GM12864 (cell line): ENCODE results near the gene CAPN5.

Experiments
- DNase-seq: peaks from one replicate; pipeline ENCODE4 v3.0.0-alpha.2; 2011; ENCODE audit warnings: low read depth
- H3K4me3 ChIP-seq: 2 replicates; pipeline ENCODE4 v1.5.1; 2011; ENCODE audit warnings: mild to moderate bottlenecking, low read depth, low read length, control low read depth
- TF ChIP-seq, protein P1 (sequence below): IDR thresholded peaks from 2 replicates; pipeline ENCODE4 v1.5.1; 2011; ENCODE audit warnings: low read depth, mild to moderate bottlenecking, moderate library complexity, low read length, control low read depth, inconsistent platforms; ENCODE audit errors: missing control alignments

The CAPN5 gene

DNA sequence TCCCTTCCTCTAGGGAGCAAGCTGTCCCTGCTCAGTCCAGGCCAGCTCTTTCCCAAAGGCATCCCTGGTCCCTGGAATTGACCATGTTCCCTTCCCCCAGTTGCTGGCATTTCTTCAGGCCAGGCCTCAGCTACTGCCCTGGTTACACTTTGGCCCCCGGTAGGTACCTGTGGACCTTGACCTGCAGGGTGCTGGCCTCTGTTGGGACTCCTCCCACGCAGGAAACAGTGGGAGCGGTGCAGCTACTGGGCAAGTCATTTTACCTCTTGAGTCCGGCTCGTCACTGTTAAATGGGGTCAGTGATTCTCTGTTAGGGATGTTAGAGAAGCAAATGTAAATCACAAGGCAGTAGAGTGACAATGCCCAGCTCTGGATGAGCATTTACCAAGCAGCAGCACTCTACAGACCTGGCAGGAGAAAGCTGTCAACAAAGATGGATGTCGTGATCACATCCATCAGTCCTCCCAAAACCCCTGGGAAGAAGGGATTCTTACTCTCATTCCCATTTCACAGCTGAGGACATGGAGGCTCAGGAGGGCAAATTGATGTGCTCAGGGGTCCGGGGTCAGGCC lies 78.2 kb downstream of the CAPN5 start:
- TF ChIP-seq, protein P1, sequence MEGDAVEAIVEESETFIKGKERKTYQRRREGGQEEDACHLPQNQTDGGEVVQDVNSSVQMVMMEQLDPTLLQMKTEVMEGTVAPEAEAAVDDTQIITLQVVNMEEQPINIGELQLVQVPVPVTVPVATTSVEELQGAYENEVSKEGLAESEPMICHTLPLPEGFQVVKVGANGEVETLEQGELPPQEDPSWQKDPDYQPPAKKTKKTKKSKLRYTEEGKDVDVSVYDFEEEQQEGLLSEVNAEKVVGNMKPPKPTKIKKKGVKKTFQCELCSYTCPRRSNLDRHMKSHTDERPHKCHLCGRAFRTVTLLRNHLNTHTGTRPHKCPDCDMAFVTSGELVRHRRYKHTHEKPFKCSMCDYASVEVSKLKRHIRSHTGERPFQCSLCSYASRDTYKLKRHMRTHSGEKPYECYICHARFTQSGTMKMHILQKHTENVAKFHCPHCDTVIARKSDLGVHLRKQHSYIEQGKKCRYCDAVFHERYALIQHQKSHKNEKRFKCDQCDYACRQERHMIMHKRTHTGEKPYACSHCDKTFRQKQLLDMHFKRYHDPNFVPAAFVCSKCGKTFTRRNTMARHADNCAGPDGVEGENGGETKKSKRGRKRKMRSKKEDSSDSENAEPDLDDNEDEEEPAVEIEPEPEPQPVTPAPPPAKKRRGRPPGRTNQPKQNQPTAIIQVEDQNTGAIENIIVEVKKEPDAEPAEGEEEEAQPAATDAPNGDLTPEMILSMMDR: no peak
- no peak for DNase-seq
- H3K4me3 ChIP-seq: no peak overlapping the region

DNA sequence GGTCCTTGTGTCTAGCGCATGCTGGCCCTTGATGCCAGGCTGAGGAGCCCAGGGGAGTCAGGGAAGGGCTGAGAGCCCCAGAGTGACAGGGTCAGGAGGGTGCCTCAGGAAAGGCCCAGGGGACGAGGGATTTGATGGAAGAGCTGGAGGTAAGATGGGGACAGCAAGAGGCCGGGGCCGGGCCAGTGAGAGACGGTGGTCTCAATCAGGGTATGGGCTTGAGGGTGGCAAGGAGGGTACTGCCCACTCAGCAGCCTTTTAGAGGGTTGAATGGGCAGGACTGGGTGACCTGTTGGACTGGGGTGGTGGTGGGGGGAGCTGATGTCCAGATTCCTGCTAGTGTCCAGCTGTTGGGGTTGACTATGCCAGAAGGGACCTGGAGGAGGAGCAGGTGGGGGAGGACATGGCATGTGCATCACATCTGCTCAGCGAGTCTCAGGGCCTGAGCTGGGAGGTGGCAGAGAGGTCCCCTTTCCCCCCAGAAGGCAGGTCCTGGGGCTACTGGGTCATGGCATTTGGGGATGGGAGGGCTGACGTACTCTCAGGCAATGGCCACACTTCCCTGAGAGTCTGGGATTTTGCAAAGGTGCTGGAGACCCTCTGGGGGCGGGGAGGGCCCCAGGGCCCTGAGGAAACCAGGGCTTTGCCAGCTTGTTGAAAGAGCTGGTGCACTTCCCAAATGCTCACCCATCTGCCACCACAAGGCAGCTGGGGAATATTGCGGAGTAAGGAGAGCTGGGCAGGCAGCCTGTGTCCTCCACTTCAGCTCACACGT lies 79.7 kb downstream of the CAPN5 start:
- no peak overlapping the region for H3K4me3 ChIP-seq
- TF ChIP-seq, protein P1: no peak
- no peak for DNase-seq

DNA sequence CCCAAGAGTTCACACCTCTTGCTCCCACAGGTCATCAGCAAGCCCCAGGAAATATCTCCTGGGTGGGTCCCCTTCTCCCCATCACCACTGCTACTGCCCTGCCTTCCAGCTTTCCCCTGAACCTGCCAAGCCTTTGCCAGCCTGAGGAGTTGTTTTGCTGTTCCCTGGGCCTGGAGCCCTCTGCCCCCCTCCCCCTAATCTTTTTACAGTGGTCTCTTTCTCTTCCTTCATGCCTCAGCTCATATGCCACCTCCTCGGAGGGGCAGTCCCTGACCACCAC lies 80.2 kb downstream of the CAPN5 start:
- DNase-seq: no peak
- H3K4me3 ChIP-seq: no peak overlapping the region
- TF ChIP-seq, protein P1: no peak

DNA sequence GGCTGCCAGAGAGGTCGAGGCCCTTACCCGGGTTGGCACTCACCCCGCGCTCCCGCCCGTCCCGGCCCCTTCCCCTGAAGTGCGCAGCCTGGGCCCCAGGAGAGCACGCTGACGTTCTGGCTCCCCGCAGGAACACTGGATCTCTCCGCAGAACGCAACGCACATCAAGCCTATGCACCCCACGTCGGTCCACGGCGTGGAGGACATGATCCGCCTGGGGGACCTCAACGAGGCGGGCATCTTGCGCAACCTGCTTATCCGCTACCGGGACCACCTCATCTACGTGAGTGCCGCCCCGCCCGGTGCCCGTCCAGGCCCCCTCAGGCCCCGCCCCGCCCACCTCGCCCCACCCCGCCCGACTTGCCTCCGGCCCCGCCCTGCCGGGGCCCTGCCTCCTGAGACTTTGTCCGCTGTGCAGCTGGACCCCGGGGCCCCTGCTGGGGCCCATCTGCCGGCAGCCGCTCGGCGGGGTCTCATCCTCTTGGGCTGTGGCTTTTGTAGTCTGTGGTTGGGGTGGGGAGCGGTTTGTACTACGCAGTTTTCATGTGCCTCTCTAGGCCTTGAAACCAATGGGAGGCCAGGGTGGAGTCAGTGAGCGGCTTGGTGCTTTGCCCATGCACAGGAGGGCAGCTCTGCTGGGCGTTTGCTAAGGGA lies 81.0 kb downstream of the CAPN5 start:
- TF ChIP-seq, protein P1: no peak
- H3K4me3 ChIP-seq: no peak overlapping the region
- no peak for DNase-seq

DNA sequence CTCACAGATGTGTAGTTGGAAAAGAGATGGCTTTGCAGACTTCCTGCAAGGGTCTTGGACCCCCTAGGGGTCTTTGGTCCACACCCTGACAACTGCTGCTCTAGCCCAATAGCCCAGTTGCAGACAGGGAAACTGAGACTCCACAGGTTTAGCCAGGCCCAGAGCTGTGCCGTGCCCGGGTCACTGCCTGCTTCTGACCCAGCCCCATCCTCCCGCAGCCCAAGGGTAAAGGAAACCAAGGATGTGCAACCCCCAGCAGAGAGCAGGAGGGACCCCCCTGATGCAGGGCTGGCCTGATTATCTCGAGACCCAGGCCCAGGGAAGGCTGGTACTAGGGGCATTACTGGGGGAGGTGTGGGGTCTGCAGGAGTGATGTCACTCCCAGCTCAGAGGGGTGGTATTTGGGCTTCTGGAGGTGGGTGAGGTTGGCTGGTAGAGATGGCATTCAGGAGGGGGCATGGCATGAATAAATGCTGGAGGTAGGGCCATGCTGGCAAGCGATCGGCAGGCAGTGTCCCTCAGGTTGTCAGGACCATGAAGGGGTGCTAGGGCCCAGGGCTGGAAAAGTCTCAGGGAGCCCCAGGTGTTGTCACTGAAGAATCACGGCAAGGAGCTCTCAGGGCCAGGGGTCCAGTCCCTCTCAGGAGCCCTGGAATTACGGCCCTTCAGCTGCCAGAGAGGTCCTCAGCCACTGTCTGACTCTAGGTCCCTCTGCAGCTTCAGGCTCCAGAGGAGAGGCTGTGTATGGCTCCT lies 82.4 kb downstream of the CAPN5 start:
- no peak overlapping the region for H3K4me3 ChIP-seq
- no peak for DNase-seq
- TF ChIP-seq, protein P1: no peak

DNA sequence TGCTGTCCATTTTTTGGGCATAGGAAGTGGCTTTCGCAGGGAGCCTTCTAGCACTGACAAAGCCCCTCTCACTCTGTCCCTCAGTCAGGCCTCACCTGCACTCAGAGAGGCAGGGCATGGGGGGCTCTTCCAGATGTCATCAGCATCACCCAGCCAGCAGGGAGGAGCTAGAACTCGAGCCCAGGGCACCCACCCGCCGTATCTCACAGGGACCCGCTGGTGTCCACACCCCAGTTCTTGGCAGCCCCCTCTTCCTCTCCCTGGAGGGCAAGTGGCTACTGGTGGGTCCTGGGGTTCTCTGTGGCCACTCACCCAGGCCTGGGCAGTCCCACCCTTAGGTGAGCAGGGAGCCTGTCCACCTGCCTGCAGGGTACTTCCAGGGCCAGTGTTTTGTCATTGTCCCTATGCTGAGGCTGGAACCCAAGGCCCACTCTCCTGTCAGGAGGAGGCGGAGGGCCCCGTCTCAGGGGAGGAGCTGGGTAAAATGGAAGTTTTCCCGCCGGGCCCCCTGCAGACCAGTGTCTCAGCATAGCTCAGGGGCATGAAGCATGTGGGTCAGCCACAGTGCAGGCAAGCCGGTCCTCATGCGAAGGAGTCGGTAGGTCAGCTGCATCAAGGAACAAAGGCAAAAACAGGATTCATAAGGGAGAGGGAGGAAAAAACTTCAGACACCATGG lies 83.1 kb downstream of the CAPN5 start:
- no peak overlapping the region for H3K4me3 ChIP-seq
- DNase-seq: no peak
- TF ChIP-seq, protein P1: no peak
